NCI-H2196 treated with DMSO at 0.1 percent for 48 hours (cell line): ENCODE results near the gene SNCB.
A peak's percentile ranks its signal among the peaks of the same experiment; 100 is the strongest.

ENCODE experiments used
- DNase-seq: peaks from one replicate; lab custom pipeline; 2025; ENCODE audit not compliant: unreplicated experiment; lab: John Stamatoyannopoulos, UW

SNCB gene

GRCh38 chr5:176660860-176661641 lies 30.7 kb upstream of the SNCB start:
- peak; percentile 64 for DNase-seq

GRCh38 chr5:176660530-176660859 lies 30.2 kb upstream of the SNCB start:
- no peak for DNase-seq

- no peak for DNase-seq
Measured at GRCh38 chr5:176659860-176660461, 29.6 kb upstream of the SNCB start.

DNA sequence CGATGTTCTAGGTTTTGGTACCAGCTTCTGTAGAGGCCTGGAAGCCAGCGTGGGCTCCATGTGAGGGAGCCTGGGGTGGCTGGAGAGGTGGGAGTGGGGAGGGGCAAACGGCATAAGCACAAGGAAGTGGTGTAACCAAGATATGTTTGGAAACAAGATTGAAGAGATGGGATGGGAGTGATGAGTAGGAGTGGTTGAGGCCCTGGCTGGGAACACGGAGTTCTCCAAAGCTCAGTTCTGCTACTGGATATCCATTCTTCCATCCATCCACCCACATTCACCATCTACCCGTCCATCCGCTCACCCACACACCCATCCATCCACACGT lies 29.1 kb upstream of the SNCB start:
- DNase-seq, result no peak

DNA sequence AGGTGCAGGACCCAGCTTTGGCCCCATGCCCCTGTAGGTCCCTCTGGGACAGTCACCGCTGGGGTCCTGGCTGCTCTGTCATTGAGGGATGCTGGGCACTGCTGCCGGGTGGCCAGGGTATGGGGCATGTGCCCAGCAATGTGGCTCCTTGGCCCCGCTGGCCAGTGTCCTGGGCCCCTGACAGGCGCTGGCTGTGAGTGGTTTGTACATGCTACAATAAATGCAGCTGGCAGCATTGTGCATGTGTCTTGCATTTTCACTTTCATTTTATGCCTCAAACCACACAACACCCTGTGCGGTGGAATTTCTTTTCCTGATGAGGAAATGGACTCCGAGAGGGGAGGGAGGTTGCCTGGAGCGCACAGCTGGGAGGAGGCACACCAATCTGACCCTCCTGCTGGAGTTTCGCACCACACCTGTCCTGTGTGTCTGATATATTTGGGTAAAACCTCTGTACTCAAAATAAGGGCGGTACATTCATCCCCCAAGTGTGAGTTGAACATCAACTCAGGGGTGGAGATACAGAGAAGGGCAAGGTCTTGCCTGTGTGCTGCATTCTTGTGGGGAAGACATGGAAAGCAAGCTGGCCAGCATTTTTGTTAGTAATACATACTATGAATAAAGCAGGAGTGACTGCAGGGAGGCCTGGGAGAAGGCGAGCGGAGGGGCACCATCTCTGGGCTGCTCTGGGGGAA lies 28.6 kb upstream of the SNCB start:
- no peak for DNase-seq

GRCh38 chr5:176658007-176658599 lies 27.8 kb upstream of the SNCB start:
- peak; percentile 25 for DNase-seq

GRCh38 chr5:176656467-176656990 lies 26.2 kb upstream of the SNCB start:
- DNase-seq, result no peak

DNA sequence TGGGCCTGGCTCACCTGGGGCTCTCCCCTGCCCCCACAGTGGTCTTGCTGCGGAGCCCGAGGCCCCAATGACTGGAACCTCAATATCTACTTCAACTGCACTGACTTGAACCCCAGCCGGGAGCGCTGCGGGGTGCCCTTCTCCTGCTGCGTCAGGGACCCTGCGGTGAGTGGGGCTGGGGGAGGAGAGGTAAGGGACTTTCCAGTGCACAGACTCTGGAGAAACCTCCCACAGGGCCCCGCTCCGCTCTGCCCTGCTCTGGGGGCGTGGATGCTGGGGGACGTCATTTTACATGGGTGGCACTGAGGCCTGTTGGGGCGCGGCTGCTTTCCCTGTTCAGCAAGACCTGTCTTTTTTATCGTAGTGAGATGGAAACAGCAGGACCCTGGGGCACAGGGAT lies 24.5 kb upstream of the SNCB start:
- no peak for DNase-seq

- peak; percentile 23 for DNase-seq
Measured at GRCh38 chr5:176653401-176654385, 23.4 kb upstream of the SNCB start.

DNA sequence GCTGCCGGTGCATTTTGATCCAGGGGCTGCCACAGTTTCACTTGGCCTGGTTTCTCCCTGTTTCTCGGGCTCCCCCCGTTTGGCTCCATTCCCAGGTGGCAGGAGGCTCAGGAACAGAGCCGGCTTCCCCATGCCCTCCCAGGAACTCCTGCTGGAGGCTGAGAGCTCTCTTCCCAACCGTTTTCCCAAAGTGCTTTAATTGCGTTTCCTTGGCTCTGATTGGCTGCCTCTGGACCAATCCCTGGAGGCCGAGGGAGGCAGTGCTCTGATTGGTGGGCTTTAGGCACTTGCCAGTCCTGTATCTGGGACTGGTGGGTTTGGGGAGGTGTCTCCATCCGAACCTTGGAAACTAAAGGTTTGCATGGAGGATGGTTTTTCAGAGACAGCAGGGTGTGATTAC lies 21.8 kb upstream of the SNCB start:
- no peak for DNase-seq

DNA sequence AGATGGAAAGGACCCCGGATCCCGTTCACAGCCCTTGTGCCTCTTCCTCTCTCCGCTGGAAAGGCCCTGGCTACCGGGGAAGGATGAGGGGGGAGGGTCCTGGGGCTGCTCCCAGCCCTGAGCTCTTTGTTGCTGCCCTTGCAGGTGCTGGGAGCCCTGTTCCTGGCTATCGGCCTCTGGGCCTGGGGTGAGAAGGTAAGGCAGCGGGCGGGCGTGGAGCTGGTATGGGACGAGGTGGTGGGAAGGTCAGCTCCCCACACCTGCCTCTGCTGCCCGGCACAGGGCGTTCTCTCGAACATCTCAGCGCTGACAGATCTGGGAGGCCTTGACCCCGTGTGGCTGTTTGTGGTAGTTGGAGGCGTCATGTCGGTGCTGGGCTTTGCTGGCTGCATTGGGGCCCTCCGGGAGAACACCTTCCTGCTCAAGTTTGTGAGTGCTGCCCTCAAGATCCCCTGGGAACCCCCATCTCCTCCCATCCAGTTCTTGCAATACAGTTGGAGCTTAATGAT lies 21.2 kb upstream of the SNCB start:
- DNase-seq, result no peak

DNA sequence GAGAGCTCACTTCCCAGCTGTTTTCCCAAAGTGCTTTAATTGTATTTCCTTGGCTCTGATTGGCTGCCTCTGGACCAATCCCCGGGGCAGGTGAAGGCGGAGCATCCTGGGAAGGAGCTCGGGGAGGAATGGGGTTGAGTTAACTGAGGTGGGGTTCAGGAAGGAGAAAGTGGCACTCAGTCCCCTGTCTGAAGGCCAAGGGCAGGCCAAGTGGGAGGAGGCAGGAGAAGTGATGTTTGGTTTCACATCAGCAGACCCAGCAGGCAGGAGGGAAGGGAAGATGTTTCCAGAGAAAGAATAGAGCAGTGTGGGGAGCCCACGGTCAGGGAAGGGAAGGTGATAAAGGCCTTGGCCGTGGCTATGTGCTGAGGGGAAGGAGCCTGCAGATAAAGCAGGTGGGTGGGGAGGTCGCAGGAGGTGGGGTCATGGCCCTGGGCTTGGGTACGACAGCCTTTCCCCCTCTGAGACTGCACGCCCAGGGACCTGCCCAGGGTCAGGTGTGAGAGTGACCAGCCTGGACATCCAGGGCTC lies 20.1 kb upstream of the SNCB start:
- DNase-seq, result no peak

GRCh38 chr5:176648474-176649194 lies 18.3 kb upstream of the SNCB start:
- no peak for DNase-seq

DNA sequence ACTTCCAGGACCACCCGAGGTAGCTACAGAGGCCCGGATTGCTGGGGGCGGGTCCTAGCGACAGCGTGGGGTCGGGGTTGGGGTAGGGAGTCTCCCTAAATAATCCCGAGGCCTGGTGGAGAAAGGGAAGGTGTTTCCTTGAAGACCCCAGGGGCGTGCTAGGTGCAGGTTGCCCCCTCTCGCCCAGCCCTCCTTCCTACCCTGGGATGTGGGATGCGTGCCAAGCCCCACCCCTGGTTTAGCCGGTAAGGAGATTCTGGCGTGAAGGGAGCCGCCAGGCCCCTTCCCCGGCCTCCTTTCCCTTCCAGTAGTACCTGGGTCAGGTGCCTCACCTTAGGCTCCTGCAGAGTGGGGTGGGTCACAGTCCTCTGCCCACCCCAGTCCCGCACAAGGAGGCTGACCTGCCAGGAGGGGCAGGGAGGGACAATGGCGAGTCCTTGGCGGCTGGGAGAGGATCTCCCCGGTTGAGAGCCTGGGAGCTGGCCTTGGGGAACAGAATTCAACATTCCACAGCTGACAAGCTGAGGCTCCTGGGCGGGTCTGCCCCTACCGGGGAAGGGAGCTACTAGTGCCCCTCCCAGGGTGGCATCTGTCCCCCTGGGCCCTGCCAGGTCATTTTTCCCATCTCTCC lies 17.6 kb upstream of the SNCB start:
- DNase-seq, result no peak

GRCh38 chr5:176647030-176647842 lies 16.9 kb upstream of the SNCB start, which contains the start of gene TSPAN17:
TSS of gene TSPAN17 (plus strand) at chr5:176647484. CDS start at chr5:176647616, 132 bp downstream.
- DNase-seq, result peak; percentile 95

- DNase-seq, result no peak
Measured at GRCh38 chr5:176646707-176647029, 16.3 kb upstream of the SNCB start.

GRCh38 chr5:176646049-176646706 lies 15.8 kb upstream of the SNCB start:
- no peak for DNase-seq
